Measurements from ENCODE around the gene NOTCH2.

NOTCH2 gene

GRCh38 chr1:119971710-119972570 is 97.5 kb downstream of the NOTCH2 start:
- no peak for DNase-seq

- no peak for DNase-seq
These were observed 100.9 kb downstream of the NOTCH2 start for GRCh38 chr1:119968601-119969000.

DNA sequence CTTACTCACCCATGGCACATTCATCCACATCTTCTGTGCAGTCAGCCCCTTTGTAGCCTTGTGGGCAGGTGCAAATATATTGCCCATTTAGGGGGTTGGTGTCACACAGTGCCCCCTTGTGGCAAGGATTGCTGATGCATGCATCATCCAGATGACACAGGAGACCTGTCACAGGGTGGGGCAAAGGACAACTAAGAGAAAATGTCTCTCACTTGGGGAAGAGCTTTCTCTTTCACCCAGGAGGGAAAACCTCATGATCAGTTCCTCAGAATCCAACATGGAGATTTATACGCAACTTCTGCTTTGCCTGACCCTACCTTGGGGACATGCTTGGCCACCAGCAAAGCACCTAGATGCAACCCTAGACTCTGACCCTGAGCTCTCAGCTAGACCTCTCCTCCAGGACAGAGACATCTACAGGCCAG is 101.4 kb downstream of the NOTCH2 start:
- DNase-seq, result peak; percentile 63

DNA sequence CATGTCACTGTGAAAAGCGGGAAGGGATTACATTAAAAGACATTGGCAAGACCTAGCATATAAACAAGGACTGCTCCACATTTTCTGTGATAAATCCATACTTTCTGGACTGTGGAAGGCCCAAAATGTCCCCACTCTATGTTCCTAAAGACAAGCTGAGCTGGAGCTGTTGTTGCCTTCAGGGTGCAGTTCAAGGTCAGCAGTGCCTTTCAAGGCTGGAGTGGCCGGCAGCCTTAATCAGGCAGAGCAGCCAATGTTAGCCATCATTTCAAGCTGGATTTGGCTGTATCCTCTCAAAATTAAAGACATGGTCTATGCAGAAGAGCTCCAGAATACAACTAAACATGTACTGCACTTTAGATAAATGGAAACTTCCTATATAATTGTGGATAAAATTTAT is 102.8 kb downstream of the NOTCH2 start:
- DNase-seq, result no peak

DNA sequence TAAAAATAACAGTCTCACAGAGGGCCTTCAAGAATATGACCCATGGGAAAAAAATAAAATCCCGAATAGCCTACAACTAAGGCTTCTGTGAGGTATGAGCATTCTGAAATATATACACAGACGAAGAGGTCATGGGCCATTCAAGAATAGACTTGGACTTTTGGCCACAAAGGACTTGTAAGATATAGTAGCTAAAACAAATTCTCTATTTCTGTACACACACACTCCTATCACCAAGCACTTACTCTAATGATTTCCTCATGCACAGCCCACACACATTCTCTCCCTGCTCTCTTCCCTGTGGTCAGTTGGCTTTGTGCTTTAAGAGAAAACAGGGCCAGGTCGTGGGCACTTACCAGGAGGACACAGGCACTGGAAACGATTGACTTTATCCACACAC is 103.4 kb downstream of the NOTCH2 start:
- DNase-seq, result no peak

DNA sequence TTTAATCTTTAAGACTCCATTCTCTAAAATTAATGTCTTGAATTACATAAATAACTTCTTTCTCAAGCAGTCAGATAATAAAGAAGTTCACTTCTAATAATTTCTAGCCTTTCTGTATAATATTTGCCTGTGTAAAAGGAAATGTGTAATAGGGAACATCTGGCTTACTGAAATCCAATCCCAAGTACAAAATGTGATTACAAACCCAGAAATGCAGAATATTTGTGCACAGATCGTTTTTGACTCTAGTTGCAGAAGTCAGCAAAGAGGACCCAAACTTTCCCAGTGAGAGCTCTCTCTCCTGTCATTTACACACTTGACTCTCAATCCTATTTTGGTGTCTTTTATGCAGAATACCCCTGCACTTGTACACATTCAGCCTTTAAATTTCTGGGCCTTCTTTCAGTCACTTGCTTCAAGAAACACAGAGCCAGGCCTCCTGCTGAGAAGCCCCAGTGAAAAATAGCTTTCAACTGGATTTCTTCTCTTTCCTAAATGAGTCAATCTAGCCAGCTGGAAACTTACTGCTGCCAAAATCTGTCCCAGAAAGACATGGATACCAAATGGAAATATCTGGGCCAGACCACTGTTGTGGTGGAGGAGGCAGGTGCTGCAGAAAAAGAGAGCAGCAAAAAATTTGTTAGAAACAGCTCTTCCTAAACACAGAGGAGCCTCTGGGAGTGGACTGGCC is 104.6 kb downstream of the NOTCH2 start:
- DNase-seq, result no peak

DNA sequence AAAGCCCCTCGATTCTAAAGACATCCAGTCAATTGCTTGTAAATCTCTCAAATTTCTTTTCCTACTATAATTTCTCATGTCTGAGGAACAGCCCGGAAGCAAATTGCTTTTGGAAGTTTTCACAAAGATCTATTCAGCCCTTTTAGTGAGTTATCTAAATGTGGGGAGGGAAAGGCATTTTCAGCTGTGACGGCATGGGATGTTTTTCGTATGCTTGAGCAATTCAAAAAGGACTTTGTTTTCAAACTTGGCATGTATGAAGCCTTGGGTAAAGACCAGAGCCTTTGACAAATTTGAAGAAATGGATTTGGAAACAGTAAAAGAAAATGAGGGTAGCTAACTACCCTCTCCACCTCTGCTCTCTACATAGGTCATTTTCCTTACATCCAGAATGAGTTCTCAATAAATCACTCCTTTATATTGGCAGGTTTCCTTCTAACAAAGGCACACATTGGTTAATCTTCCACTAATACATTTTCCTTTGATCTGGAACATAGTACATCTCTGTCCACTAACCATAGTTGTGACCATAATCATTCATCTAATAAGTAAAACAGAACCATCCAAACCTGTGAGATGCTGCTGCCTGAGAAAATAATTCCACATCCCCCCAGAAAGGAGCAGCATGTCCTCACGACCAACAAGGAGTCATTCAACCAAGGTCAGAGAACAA is 107.0 kb downstream of the NOTCH2 start:
- no peak for DNase-seq

GRCh38 chr1:119960501-119960900 is 109.0 kb downstream of the NOTCH2 start:
- no peak for DNase-seq

- DNase-seq, result no peak
These were observed 109.9 kb downstream of the NOTCH2 start for GRCh38 chr1:119959268-119960220.

GRCh38 chr1:119958223-119958622 is 111.2 kb downstream of the NOTCH2 start:
- no peak for DNase-seq

- no peak for DNase-seq
These were observed 113.2 kb downstream of the NOTCH2 start for GRCh38 chr1:119956306-119956705.

- DNase-seq, result no peak
These were observed 114.7 kb downstream of the NOTCH2 start for GRCh38 chr1:119954476-119955422.

DNA sequence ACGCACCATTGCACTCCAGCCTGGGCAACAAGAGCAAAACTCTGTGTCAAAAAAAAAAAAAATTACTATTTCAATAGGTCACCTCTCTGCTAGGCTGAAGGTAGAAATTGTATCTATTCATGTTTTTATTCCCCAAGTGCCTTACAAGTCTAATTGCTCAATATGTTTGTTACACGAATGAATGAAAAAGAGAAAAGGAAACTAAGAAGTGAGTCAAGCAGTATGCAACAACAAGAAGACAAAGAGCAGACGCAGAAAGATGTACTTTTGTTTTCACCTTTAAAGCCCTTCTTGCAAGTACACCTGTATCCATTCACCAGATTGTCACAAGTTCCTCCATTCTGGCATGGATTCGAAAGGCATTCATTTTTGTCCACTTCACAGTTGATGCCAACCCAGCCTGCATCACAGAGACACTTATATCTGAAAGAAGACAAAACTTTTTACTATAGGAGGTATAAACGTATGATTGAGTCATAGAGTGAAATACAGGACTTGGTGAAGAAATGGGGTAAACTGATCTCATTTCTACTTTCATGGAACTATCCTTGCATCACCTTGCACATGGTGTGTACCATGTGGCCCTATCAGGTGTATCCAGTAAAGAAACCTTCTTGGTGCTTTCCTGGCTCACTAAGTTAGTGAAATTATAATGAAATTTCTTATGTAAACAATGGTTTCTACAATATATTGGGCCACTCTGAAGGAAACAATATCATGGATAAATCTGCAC is 116.0 kb downstream of the NOTCH2 start:
- DNase-seq, result no peak

DNA sequence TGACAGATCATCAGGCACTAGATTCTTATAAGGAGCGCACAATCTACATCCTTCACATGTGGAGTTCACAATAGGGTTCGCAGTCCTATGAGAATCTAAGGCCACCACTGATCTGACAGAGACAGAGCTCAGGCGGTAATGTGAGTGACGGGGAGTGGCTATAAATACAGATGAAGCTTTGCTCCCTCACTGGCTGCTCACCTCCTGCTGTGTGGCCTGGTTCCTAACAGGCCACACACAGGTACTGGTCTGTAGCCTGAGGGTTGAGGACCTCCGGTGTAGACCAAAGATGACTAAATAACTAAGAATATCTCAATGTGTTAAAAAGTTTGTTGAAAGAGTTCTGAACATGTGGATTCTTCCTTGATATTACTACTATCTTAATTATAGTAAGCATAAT is 117.0 kb downstream of the NOTCH2 start:
- DNase-seq, result no peak

GRCh38 chr1:119948342-119949214 is 120.9 kb downstream of the NOTCH2 start:
- DNase-seq, result peak; percentile 56

DNA sequence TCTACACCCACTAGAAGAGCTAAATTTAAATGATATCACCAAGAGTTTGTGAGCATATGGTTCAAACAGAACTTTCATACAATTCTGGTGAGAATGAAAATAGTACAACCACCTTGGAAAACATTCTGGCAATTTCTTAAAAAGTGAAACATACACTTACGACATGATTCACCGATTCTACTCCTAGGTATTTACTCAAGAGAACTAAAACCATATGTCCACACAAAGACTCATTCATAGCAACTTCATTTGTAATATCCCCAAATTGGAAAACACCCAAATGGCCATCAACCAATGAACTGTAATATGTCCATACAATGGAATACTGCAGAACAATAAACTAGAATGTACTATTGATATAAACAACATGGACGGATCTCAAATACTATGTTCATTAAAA is 122.0 kb downstream of the NOTCH2 start:
- no peak for DNase-seq

DNA sequence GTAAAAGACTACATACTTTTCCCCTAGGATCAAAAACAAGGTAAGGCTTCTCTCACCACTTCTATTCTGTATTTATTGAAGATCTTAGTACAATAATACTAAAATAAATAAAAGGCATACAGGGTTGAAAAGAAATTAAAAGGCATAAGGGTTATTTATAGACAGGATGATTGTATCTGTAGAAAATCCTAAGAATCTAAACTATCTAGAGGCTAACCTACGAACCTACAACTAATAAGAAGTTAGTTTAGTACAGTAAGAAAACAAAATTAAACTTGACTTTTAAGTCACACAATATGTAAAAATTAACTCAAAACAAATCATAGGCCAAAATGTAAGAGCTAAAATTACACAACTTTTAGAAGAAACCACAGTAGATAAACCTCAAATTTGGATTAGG is 122.7 kb downstream of the NOTCH2 start:
- DNase-seq, result no peak

GRCh38 chr1:119943216-119943615 is 126.2 kb downstream of the NOTCH2 start:
- no peak for DNase-seq

DNA sequence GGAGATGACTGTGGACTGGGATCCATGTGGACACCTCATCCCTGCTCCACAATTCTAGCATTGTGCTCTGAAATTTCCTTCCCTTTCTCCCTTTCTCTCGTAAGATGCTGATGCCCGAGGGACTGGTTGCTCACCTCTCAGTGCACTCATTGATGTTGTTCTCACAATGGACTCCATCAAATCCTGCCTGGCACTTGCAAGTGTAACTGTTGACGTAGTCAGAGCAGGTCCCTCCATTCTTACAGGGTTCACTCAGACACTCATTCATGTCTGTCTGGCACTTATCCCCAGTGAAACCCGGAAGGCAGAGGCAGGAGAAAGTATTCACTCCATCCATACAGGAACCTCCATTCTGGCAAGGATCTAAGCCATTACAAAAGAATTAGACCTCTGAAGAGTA is 128.1 kb downstream of the NOTCH2 start:
- DNase-seq, result no peak

DNA sequence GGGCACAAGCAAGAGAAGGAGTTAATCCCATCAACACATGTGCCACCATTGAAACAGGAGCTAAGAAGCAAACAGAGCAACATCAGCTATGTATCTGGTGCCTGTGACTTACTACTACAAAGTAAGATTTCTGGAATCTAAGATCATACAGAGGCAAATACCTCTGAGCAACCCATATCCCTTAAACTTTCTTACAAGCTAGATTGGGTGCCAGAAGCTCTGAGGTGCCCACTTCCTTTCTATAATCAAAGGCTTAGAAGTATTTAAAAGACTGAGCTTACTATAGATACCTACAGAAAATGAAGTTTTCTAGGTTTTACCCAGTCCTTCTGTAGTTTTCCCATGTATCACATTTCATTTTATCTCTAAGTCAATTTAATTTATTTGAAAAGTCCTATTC is 128.8 kb downstream of the NOTCH2 start:
- no peak for DNase-seq

Measured in T-helper 9 cell (primary cell).